ENCODE results near the gene OR51S1.

- TF ChIP-seq POLR2A (IDR thresholded peaks at IDR 0.05) (no peak), CTCF (IDR thresholded peaks at IDR 0.05) (no peak)
Observed at GRCh38 chr11:4821021-4821420, 28.0 kb downstream of the OR51S1 start, which contains the start of gene OR51F2.

Measured in Peyer's patch (tissue), 4 donors.